ENCODE data around the gene OSBP2.
A peak's percentile ranks its signal among the peaks of the same experiment; 100 is the strongest.

The OSBP2 gene

GRCh38 chr22:30754521-30754920, 59.8 kb downstream of the OSBP2 start:
- TF ChIP-seq CTCF (conservative IDR thresholded peaks at IDR 0.05; ENCODE audit: low read length), result no peak
- no peak for TF ChIP-seq EZH2phosphoT487 (IDR thresholded peaks at IDR 0.05; ENCODE audit: borderline replicate concordance)
- H4K20me1 ChIP-seq (ENCODE audit: insufficient read depth, low read length, poor library complexity, severe bottlenecking), result no peaks in the 10 kb centered on the region
- H3K9me3 ChIP-seq (ENCODE audit: insufficient read depth, low read depth, low read length), result no peaks in the 10 kb centered on the region
- no peaks in the 10 kb centered on the region for H3K79me2 ChIP-seq (ENCODE audit: insufficient read depth, low read length)
- H3K36me3 ChIP-seq (ENCODE audit: insufficient read depth, low read length), result no peaks in the 10 kb centered on the region
- H3K9ac ChIP-seq (ENCODE audit: low read depth, low read length, poor library complexity, severe bottlenecking), result no peak overlapping the region
- H3K4me1 ChIP-seq (ENCODE audit: insufficient read depth, low read length, poor library complexity, severe bottlenecking), result no peaks in the 10 kb centered on the region
- H3F3A ChIP-seq (ENCODE audit: low read depth), result no peaks in the 10 kb centered on the region
- no peak overlapping the region for H2AFZ ChIP-seq (ENCODE audit: low read length)
- H3K27me3 ChIP-seq (ENCODE audit: insufficient read depth, low read length, poor library complexity, severe bottlenecking), result no peaks in the 10 kb centered on the region
- no peak overlapping the region for H3K4me3 ChIP-seq (ENCODE audit: low read length, poor library complexity, severe bottlenecking)
- H3K9me2 ChIP-seq (replicated peaks; ENCODE audit: low read depth, low read length), result no peaks in the 10 kb centered on the region
- H3K4me2 ChIP-seq (ENCODE audit: low read depth, low read length, poor library complexity, severe bottlenecking), result no peak overlapping the region

GRCh38 chr22:30754971-30755758, 60.5 kb downstream of the OSBP2 start:
- Histone ChIP-seq H3K4me2 (ENCODE audit: low read depth, low read length, poor library complexity, severe bottlenecking) (no peak overlapping the region), H3K79me2 (ENCODE audit: insufficient read depth, low read length) (no peaks in the 10 kb centered on the region), H3F3A (ENCODE audit: low read depth) (no peaks in the 10 kb centered on the region), H3K4me3 (ENCODE audit: low read length, poor library complexity, severe bottlenecking) (no peak overlapping the region), H2AFZ (ENCODE audit: low read length) (no peak overlapping the region), H3K9ac (ENCODE audit: low read depth, low read length, poor library complexity, severe bottlenecking) (no peak overlapping the region), H3K36me3 (ENCODE audit: insufficient read depth, low read length) (no peaks in the 10 kb centered on the region), H3K27me3 (ENCODE audit: insufficient read depth, low read length, poor library complexity, severe bottlenecking) (no peaks in the 10 kb centered on the region), H3K4me1 (ENCODE audit: insufficient read depth, low read length, poor library complexity, severe bottlenecking) (no peaks in the 10 kb centered on the region), H4K20me1 (ENCODE audit: insufficient read depth, low read length, poor library complexity, severe bottlenecking) (no peaks in the 10 kb centered on the region), H3K9me2 (replicated peaks; ENCODE audit: low read depth, low read length) (no peaks in the 10 kb centered on the region), H3K9me3 (ENCODE audit: insufficient read depth, low read depth, low read length) (no peaks in the 10 kb centered on the region)
- TF ChIP-seq EZH2phosphoT487 (IDR thresholded peaks at IDR 0.05; ENCODE audit: borderline replicate concordance) (no peak), CTCF (conservative IDR thresholded peaks at IDR 0.05; ENCODE audit: low read length) (peak; percentile 66)

- H3K4me2 ChIP-seq (ENCODE audit: low read depth, low read length, poor library complexity, severe bottlenecking), result no peak overlapping the region
- no peaks in the 10 kb centered on the region for H4K20me1 ChIP-seq (ENCODE audit: insufficient read depth, low read length, poor library complexity, severe bottlenecking)
- no peak overlapping the region for H3K9ac ChIP-seq (ENCODE audit: low read depth, low read length, poor library complexity, severe bottlenecking)
- H3F3A ChIP-seq (ENCODE audit: low read depth), result no peaks in the 10 kb centered on the region
- no peaks in the 10 kb centered on the region for H3K4me1 ChIP-seq (ENCODE audit: insufficient read depth, low read length, poor library complexity, severe bottlenecking)
- no peaks in the 10 kb centered on the region for H3K79me2 ChIP-seq (ENCODE audit: insufficient read depth, low read length)
- no peak overlapping the region for H3K4me3 ChIP-seq (ENCODE audit: low read length, poor library complexity, severe bottlenecking)
- no peaks in the 10 kb centered on the region for H3K36me3 ChIP-seq (ENCODE audit: insufficient read depth, low read length)
- H3K9me3 ChIP-seq (ENCODE audit: insufficient read depth, low read depth, low read length), result no peaks in the 10 kb centered on the region
- H3K9me2 ChIP-seq (replicated peaks; ENCODE audit: low read depth, low read length), result no peaks in the 10 kb centered on the region
- no peaks in the 10 kb centered on the region for H3K27me3 ChIP-seq (ENCODE audit: insufficient read depth, low read length, poor library complexity, severe bottlenecking)
- H2AFZ ChIP-seq (ENCODE audit: low read length), result no peak overlapping the region
- no peak for TF ChIP-seq CTCF (conservative IDR thresholded peaks at IDR 0.05; ENCODE audit: low read length)
- TF ChIP-seq EZH2phosphoT487 (IDR thresholded peaks at IDR 0.05; ENCODE audit: borderline replicate concordance), result no peak
Measured at GRCh38 chr22:30755759-30756124, 61.1 kb downstream of the OSBP2 start.

Measured in Loucy (cell line).